Activated CD4-positive, alpha-beta T cell treated with anti-CD3 and anti-CD28 coated beads for 48 hours (primary cell): ENCODE data around the gene DDX5.
A peak's percentile ranks its signal among the peaks of the same experiment; 100 is the strongest.

Experiments used
- DNase-seq: peaks from one replicate; pipeline ENCODE4 v3.0.0-alpha.2; 2020

Gene DDX5

DNA sequence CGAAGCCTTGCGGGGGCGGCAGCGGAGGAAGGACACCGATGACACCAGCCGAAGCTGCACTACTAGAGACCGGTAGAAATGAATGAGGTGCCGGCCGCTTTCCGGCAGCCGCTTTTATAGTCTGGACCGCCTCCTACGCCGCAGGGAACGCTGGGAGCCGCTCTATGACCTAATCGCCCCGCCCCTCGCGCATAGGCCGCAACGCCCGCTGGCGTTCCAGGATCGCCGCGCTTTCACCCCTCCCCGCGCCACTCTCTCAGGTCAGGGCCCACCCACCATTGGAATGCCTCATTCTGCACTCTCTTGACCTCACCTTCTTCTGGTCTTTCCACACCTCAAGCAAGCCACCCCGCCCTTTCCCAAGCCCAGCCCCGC is at the start of gene DDX5:
Gene DDX5 (minus strand): TSS at position 89 of the 375 bp plus-strand sequence. CDS start 170 bp downstream, outside the sequence.
- peak; percentile 99 for DNase-seq

DNA sequence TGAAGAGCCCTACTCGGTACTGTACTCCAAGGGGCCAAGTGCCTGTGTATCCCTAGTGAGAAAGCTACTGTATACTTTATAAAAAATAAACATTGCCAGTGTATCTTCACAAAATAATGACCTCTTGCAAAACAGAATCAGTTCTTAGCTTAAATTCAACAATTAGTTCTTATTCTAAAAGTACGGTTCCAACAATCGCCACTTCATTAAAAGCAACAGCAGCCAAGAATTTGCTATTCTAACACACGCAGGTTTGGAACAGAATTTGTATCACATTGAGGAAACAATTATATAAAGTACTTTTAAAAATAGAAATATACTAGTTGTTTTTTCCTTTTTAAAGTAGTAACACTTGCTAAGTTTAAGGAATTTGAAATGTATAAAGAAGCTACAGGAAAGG is 49.2 kb upstream of the DDX5 start:
- no peak for DNase-seq

DNA sequence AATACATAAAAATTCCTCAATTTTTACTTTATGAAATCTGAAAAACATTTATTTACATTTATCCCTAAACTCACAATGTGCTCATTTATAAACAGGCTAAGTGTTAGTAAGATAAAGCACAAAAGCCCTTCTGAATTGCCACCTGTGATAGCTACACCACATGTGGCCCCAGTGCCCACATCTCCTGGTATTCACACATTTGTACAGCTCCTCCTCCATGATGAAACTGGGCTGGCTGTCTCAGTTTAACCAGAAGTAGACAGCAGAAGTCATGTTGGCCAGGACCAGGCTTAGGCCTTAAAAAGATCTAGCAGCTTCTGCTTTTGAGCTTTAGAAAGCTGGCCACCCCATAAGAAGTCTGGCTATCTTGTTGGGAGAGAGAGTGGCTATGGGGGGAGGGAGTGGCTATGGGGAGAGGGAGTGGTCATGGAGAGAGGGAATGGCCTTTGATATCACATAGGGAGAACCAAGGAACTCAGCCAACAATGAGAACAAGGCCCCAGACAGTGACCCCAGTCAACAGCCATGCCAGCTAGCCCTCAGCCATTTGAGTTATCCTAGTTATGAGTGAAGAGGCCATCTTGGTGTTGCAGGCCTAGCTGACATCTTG is 48.0 kb upstream of the DDX5 start:
- DNase-seq: no peak

DNA sequence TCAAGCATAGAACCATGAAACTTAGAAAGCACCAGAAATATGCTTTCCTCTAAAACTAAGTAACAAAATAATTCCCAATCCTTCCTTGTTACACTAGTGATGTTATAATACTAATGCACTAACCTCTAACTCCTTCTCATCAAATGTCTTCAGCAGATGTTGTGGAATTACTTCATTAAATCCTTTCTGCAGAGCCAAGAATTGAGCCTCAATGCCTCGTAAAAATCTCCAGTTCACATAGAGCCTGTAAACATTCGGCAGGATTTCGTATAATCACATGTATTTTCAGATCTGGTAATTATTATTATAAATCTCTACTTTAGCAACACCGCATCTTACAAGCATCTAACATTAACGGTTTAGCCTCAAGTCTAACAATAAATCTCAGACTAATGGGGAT is 45.4 kb upstream of the DDX5 start:
- DNase-seq: no peak

DNA sequence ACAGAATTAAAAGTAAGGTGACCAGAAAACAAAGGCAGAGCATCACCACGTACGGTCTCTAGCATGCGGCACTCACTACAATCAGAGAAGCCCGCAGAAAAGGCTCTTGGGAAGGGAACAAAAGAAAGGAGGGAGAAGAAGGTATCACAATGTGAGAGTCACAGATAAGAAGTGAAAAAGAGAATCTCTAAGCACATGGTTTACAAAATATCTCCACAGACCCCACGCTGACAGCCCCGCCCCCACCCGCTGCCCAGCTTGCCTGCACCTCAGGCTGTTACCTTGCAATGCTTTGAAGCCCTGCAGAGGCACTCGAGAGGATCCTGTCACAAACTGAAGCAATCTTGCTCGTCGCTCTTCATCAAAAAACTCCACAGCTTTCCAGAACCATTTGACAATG is 41.2 kb upstream of the DDX5 start:
- no peak for DNase-seq

DNA sequence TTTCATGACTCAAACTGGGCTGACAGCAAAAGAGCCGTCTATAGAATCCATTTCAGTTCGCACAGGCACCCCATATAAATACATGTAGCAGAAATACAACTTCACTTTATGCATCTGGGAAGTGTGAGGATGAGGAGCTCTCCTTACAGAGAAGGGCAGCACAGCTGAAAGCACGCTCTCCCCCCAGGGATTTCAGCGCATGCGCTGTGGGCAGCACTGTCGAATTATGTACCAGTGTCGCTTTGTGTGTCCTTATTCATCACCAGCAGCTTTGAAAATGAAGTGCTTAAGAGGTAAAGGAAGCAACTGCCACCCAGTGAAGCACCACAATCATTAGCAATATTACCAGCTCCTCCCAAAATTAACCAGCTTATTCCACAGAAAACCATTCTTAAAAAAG is 40.6 kb upstream of the DDX5 start:
- no peak for DNase-seq

DNA sequence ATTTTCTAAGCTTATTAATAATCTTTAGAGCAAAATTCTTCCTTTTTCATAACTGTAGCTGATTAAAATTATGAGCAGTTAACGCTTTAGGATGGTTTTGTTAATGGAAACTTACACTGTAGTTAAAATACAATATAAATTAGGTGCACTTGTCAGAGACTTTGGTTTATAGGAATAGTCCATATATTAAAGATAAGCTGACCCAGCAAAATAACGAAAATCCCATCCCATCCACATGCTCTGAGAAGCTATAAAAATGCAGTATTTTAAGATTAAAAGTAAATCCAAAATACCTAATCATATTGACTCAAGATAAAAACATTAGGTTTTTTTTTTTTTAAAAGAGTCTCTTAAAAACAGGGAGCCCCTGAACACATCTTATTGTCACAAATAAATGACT is 38.7 kb upstream of the DDX5 start:
- no peak for DNase-seq

DNA sequence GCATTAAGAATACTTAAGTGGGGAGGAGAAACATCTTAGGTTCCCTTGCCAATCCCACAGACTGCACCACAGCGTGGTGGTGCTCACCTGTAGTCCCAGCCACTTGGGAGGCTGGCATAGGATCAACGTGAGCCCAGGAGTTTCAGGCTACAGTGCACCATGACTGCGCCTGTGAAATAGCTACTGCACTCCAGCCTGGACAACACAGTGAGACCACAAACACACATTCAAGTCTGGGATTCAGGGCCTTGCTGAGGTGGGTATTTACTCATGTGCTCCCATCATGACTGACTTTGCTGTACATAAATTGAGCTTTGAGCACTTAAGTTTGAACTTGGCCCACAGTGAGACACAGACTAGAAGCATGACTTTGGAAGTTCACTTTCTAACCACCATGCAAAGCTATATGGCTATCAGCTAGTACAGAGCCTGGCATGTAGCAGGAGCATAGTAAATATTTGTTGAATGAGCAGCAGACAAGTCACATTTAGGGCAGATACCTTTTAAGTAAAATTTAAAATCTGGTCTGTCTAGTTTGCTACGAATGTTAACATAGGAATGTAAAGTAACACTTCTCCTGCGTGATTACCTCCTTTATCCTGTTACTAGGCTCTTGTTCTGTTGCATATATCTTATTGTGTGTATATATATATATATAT is 34.2 kb upstream of the DDX5 start:
- DNase-seq: no peak

DNA sequence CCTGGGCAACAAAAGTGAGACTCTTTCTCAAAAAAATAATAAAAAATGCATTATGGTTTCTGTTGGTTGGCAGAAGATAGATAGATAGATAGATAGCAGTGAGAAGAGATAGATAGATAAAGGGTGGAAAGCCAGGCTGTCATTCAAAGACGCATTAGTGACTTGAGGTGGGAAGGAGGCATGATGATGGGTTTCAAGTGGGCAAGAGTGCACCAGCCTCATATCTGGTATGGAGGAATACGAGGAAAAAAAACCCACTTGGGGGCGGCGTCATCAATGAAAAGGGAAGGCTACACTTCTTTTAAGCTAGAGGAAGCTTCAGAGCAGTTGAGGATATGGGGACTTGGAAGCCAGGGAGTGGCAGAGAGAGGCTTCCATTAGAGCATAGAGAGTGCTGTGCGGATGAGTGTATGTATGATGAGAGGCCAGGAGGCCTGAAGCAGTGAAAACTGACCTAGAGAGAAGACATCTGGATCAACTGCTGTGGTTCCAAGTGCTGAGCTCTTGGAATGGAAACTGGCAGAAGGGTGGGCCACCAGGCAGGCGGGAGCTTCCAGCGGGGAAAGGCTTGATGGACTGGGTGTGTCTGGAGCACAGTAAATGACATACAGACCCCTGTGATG is 32.5 kb upstream of the DDX5 start:
- no peak for DNase-seq

DNA sequence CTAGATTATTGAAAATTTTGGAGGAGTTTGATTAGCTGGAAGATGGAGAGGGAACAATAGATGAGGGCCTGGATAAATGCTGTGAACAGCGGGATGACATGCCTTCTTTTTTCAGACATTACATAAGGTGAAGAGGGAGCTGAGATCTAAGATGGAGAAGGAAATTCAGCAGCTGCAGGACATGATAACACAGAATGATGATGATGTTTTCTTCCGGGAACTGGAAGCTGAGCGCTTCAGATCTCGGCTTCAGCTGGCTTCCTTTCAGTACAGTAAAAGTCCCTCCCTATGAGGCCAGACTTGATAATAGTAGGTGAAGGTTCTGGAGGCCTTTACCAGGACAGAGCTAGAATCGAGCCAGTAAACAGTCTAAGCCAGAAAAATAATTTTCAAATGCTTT is 31.4 kb upstream of the DDX5 start:
- no peak for DNase-seq

DNA sequence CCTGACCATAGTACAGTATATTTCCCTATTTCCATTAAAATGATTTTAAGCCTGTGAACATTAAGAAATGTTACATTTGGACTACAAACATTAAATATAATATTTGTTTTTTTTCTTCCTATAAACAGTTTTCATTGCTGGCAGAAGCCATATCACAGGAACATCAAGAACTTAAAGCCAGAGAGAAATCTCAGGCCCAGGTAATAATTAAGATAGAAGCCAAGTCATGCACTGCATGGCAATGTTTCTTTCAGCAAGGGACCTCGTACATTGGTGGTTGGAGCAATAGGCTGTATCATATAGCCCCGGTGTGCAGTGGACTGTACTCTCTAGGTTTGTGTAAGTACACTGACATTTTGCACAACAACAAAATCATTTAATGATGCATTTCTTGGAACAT is 30.8 kb upstream of the DDX5 start:
- DNase-seq: no peak

DNA sequence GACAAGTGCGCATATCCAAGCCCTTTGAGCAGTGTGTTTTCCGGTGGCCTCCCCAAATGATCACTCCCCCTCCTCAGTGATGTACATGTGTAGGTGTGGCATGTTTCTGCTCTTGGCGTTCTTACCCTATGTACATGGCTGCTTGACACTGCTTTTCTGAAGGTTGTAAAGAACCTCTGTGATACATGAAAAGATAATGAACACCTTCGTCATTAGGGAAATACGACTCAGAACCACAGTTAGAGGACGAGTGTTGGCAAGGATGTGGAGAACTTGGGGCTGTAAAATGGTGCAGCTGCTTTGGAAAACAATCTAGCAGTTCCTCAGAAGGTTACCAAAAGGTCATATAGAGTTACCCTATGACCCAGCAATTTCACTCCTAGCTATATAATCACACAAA is 29.3 kb upstream of the DDX5 start:
- DNase-seq: no peak

DNA sequence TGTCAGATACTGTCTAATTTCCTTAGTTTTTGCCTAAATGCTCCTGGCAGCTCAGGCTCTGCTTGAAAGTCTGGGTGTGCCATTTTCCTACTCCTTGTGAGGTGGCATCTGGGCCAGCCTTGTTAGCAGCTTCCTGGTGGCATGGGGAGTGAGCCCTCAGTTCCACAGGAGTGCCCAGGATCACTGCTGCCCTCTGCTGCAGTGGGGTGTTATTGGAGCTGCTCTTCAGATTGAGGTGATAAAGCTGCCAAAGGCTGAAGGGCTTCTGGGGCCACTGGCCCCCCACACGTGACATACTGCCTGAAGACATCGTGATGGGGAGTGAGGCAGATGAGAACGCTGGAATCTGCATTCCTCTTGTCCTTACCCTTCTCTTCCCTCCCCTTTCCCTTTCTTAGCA is 28.1 kb upstream of the DDX5 start:
- DNase-seq: no peak

DNA sequence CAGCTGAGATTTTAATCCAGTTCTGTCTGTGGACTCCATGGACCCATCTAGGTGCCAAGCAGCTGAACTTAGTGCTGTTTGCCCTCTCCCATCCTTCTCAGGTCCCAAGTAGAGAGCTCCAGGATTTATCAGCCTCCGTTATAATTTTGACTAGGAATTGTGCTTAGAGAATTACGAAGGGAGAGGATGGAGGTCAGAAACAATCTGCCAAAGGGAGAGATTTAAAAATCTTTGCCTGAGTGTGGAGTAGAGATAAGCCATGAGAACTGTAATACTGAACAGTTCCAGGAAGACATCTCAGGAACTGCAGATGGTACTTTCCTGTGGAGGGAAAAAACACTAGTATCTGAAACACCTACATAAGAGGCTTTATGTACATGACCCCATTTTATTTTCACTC is 27.7 kb upstream of the DDX5 start:
- no peak for DNase-seq

DNA sequence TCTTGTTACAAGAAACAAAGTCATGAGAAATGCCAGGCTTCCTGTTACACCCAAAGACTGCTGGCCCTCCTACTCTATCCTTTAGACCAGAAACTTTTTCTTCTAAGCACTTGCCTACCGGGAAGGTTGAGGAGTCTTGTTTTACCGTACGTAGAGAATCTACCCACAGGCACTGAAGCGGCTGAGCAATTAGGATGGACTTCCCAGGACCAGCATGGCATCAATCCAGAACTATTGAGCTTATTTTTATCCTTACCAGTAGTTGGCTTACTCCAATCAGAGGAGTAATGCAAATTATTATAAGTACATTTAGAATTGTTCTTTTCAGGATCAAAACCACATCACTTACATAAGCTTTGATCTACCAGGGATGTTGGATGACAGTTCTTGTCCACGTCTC is 26.3 kb upstream of the DDX5 start:
- no peak for DNase-seq

DNA sequence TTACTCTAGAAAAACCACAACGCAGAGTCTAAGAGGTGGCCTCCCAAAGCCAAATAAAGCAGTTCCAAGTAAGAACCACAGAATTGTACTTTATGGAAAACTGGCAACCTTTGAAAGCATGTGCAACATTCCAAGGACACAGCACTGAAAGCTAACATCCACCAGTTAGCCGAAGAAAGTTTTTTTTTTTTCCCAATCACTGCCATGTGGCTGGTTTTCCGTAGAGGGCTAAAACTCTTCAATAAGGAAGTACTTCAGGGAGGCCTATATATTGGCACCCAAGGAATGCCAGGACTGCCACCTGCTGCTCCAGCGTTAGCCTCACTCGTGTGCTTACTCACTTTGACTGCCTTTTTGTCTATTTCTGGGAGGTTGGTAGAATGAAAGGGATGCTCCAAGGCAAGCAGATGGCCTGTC is 25.9 kb upstream of the DDX5 start:
- no peak for DNase-seq

DNA sequence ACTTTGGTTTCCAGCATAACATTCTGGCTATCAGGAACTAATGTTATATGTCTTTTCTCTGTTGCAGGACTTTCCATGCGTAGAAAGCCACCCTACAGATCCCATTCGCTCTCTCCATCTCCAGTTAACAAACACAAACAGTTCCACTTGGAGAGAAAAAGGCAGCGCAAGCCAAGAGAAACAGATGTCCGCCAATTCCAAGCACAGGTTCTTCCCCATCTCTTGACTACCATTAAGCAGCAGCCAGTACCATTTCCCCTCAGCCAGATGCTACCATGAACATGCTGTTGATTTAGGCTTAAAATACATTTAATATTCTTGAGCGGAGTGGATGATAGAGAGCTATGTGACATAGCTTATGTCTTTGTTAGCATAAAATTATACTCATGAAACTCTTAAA is 23.1 kb upstream of the DDX5 start:
- no peak for DNase-seq

DNA sequence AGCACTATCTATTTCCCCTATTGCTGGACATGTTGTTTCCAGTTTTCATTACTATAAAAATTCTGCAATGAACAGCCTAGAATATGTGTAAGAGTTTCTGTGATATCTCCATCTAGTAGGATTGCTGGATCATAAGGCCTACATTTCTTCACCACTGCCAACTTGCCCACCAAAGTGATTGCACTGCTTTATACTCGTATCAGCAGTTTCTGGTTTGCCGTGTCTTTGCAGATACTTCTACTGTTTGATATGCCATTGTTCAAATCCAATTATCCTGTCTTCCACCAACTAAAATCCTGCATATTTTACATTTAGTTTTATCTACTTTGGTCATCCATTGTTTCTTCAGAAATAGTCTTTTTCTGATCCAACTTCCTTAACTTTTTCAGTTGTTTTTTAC is 21.8 kb upstream of the DDX5 start:
- no peak for DNase-seq

DNA sequence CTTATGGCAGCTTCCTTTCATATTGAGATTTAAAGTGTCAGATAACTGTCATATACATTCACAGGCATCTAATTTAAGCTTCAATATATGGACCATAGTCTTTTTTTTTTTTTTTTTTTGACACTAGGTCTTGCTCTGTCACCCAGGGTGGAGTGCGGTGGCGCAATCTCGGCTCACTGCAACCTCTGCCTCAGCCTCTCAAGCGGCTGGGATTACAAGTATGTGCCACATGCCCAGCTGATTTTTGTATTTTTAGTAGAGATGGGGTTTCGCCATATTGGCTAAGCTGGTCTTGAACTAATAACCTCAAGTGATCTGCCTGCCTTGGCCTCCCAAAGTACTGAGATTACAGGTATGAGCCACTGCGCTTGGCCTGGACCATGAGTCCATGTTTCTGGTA is 14.3 kb upstream of the DDX5 start:
- no peak for DNase-seq

DNA sequence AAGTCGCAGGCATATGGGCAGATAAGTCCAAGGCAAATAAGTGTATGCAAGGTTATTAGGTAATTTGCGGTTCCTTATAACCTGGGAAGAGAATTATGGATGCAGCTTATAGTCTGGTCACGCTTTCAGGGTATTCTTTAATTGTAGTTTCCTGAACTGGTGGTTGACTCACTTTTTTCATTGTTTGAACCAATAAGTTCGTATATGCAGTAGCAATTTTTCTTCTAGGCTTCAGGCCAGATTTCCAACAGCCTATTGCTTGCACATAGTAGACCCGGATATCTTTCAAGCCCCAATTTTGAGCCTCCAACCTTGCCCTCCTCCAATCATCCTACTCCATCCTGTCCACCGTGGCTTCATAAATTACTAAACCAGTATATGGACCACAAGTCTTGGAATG is 13.5 kb upstream of the DDX5 start:
- no peak for DNase-seq

DNA sequence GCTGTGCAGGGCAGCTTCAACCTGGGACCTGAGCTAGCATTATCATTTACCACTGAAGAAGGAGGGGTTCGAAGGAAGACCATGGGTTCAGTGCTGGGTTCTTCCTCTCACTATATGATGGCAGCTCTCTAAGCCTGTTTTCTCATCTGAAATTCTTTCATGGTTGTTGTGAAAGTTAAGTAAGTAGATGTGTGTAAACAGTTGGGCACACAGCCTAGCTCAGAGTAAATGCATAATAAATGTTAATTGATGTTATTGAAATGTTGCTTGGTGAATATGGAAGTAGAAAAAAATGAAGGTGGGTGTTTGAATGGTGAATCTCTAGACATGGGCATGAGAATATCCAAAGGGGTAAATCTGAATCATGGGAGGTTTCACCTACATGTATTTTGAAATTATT is 9.7 kb upstream of the DDX5 start:
- no peak for DNase-seq

DNA sequence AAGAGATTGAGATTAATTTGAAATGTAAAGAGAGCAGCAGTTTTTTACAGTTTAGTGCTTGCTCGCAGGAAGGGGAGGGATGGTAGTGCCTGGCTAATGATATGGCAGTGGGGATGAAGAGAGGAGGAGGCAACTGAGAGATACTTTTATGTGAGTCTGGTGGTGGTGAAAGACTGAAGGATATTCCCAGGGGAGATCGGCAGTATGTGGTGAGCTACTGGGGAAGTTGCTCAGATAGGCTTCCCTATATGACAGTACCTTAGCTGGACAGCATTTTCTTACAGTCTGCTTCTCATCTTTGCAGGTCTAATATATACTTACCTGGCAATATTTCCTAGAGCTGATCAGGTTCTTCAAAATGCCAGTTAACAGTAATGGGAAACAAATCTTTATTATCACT is 9.3 kb upstream of the DDX5 start:
- no peak for DNase-seq

DNA sequence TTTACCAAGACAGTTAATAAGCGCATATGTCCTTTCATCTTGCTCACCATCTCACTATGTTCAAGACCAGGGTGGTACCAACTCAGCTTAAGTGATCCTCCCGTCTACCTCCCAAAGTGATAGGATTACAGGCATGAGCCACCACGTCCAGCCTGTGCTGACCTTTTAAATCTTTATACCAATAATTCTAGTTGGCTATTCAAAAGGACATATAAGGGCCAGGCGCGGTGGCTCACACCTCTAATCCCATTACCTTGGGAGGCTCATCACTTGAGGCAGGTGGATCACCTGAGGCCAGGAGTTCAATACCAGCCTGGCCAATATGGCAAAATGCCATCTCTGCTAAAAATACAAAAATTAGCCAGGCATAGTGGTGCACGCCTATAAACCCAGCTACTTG is 3.1 kb upstream of the DDX5 start:
- DNase-seq: no peak

DNA sequence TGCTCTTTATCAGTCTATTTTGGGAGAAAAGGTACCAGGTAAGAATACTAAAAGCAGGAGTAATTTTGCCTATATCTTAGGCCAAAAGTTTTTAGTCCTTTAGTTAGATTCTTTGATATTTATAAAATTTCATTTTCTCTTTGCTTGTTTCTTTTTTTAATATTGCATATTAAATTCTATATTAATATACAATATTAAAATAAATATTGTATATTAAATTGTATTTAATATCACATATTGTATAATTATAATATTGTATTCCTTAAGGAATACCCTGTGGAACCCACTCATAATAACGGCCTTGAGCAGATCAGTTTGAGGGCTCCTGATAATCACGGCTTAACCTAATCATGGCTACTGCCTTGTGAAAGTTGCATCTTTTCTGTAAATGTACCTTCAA is 2.6 kb upstream of the DDX5 start:
- DNase-seq: no peak

DNA sequence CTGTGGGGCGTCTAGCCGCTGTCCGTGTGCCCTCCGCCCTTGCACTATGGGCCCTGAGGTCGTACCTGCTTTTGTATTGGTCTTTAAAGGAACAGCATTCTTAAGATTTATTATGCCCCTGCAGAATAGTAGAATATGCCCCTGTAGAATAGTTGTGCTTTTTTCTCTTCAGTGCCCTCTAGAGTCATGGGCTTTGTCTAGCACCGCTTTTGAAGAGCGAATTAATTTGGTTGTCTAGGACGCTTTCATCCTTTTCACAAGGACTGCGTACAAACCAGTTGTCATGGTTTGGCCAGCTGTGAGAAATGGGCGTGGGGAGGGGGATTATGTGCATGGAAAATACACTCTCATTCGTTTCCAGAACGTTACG is 1.3 kb upstream of the DDX5 start:
- peak; percentile 50 for DNase-seq
